B cell (primary cell): ENCODE results near the gene TMEM131. TPM values are rescaled to one million over a fixed set of nuclear protein-coding genes. Genes with fewer than 3 reads are reported as not detected.

ENCODE experiments used
- ATAC-seq: fragments of 200-7000 bp; cut with Tn5 transposase; one replicate; pipeline ENCODE4 v1.10.0; 2021; ENCODE audit warnings: low read depth, mild to moderate bottlenecking, moderate number of reproducible peaks, moderate library complexity
- CTCF ChIA-PET: fragments of 350-600 bp; sonication (Branson Sonifier 250); formaldehyde crosslinking; loops from one replicate; lab custom pipeline; 2021; ENCODE audit warnings: antibody characterized with exemption, inconsistent platforms; lab: Charles Lee
- POLR2A ChIA-PET: fragments of 350-600 bp; sonication (Branson Sonifier 250); formaldehyde crosslinking; loops from one replicate; lab custom pipeline; 2021; ENCODE audit warnings: antibody characterized with exemption; lab: Charles Lee
- DNase-seq: peaks from one replicate; pipeline ENCODE4 v3.0.0; 2013
- H2AFZ ChIP-seq: 2 replicates; pipeline ENCODE4 v1.6.1; 2012; ENCODE audit warnings: mild to moderate bottlenecking, low read depth, low read length; ENCODE audit not compliant: insufficient read depth, poor library complexity, severe bottlenecking
- H3K27ac ChIP-seq, 2 donors: 1 replicate in 1 of 2; 2 replicates in 1 of 2; pipeline ENCODE4 v1.5.1; 2012 to 2013; ENCODE audit warnings: low read length in 2 of 2, mild to moderate bottlenecking in 2 of 2, moderate library complexity in 1 of 2
- H3K27me3 ChIP-seq, 4 experiments: fragments of 200-600 bp in 1 of 4; sonication (generic) in 1 of 4; replicated peaks in 1 of 4; 1 replicate in 2 of 4; 2 replicates in 2 of 4; pipeline versions ENCODE4 v1.6.1 to v1.7.0; 2013 to 2016; ENCODE audit warnings: low read length in 3 of 4, mild to moderate bottlenecking in 2 of 4, mixed read lengths in 1 of 4, moderate library complexity in 1 of 4; ENCODE audit not compliant: insufficient read depth in 4 of 4, control insufficient read depth in 3 of 4; ENCODE audit errors: control extremely low read depth in 1 of 4
- H3K36me3 ChIP-seq, 2 experiments: replicated peaks in 1 of 2; 1 replicate in 1 of 2; 2 replicates in 1 of 2; pipeline versions ENCODE4 v1.6.1 to v1.7.1; 2013; ENCODE audit warnings: low read length in 1 of 2; ENCODE audit not compliant: insufficient read depth in 2 of 2, control insufficient read depth in 1 of 2; ENCODE audit errors: control extremely low read depth in 1 of 2, extremely low read depth in 1 of 2
- H3K4me1 ChIP-seq, 2 donors: fragments of 200-600 bp in 1 of 2; sonication (generic) in 1 of 2; 1 replicate in 1 of 2; 2 replicates in 1 of 2; pipeline versions ENCODE4 v1.5.1 to v1.6.1; 2013 to 2017; ENCODE audit warnings: low read length in 2 of 2; ENCODE audit not compliant: control insufficient read depth in 2 of 2, insufficient read depth in 2 of 2
- H3K4me2 ChIP-seq: replicated peaks from 2 replicates; pipeline ENCODE3; 2012; ENCODE audit warnings: mild to moderate bottlenecking, low read depth, low read length; ENCODE audit not compliant: poor library complexity, severe bottlenecking
- H3K4me3 ChIP-seq, 5 experiments: fragments of 200-600 bp in 1 of 5; sonication (generic) in 1 of 5; 1 replicate in 3 of 5; 2 replicates in 2 of 5; pipeline versions ENCODE4 v1.5.1 to v1.7.0; 2011 to 2016; ENCODE audit warnings: low read length in 4 of 5, mild to moderate bottlenecking in 4 of 5, low read depth in 2 of 5, control low read depth in 1 of 5, moderate library complexity in 1 of 5; ENCODE audit not compliant: insufficient read depth in 1 of 5; ENCODE audit errors: control extremely low read depth in 1 of 5, extremely low read depth in 1 of 5
- H3K79me2 ChIP-seq: fragments of 200-600 bp; sonication (generic); one replicate; pipeline ENCODE4 v1.6.0; 2016; ENCODE audit warnings: low read length; ENCODE audit not compliant: control insufficient read depth, insufficient read depth
- H3K9ac ChIP-seq: fragments of 200-600 bp; sonication (generic); 2 replicates; pipeline ENCODE4 v1.6.1; 2017; ENCODE audit warnings: mild to moderate bottlenecking, low read length, moderate library complexity
- H3K9me3 ChIP-seq, 3 donors: one replicate each; pipeline versions ENCODE4 v1.6.1 to v1.7.1; 2013; ENCODE audit warnings: low read length in 2 of 3; ENCODE audit not compliant: control insufficient read depth in 2 of 3, insufficient read depth in 1 of 3; ENCODE audit errors: control extremely low read depth in 1 of 3
- H4K20me1 ChIP-seq: 2 replicates; pipeline ENCODE4 v1.6.0; 2012; ENCODE audit warnings: mild to moderate bottlenecking, low read length; ENCODE audit not compliant: insufficient read depth, control insufficient read depth, poor library complexity, severe bottlenecking
- H3K27ac Mint-ChIP-seq: one replicate; pipeline ENCODE4 v1.8.0; 2021; ENCODE audit warnings: mixed read lengths
- H3K27me3 Mint-ChIP-seq: one replicate; pipeline ENCODE4 v1.8.0; 2021; ENCODE audit warnings: mixed read lengths
- H3K4me1 Mint-ChIP-seq: one replicate; pipeline ENCODE4 v1.8.0; 2021; ENCODE audit warnings: mixed read lengths
- H3K4me3 Mint-ChIP-seq: one replicate; pipeline ENCODE4 v1.8.0; 2021; ENCODE audit warnings: mixed read lengths
- H3K9me3 Mint-ChIP-seq: one replicate; pipeline ENCODE4 v1.8.0; 2022; ENCODE audit warnings: mixed read lengths; ENCODE audit not compliant: insufficient read depth
- CTCF ChIP-seq: fragments of 200-600 bp; IDR thresholded peaks from one replicate; pipeline ENCODE4 v1.8.0; 2022; ENCODE audit warnings: antibody characterized with exemption, mild to moderate bottlenecking
- EZH2 ChIP-seq: IDR thresholded peaks from 2 replicates; pipeline ENCODE4 v1.6.1; 2012; ENCODE audit warnings: borderline replicate concordance, low read depth, mild to moderate bottlenecking, moderate library complexity, low read length; ENCODE audit not compliant: insufficient read depth, poor library complexity, severe bottlenecking
- WGBS: methylation state at CpG from one replicate; pipeline ENCODE4 v1.1.5; 2013; ENCODE audit warnings: missing lambda C conversion rate; ENCODE audit not compliant: insufficient coverage; 5-methylcytosine and 5-hydroxymethylcytosine counted together
- intact Hi-C: fragments of 100-400 bp; cut with micrococcal nuclease; formaldehyde crosslinking; loops from one replicate; pipeline ENCODE4 v1.10.0; 2022
- polyA plus RNA-seq: library from polyadenylated mRNA; depleted of rRNA; stranded (reverse); fragments of >200 nt; gene quantifications from 2 replicates; pipeline ENCODE4 v1.2.3, GENCODE V29; 2012
- total RNA-seq, 2 donors: library from RNA; stranded (reverse); fragments of 120-200 nt in 1 of 2; gene quantifications; 1 replicate in 1 of 2; 2 replicates in 1 of 2; pipeline versions ENCODE4 v1.2.3 to v1.2.4, GENCODE V29; 2013 to 2022

TMEM131 gene
- total and polyA plus RNA-seq, 2 donors (not counting 1 experiment from before 2014, with no cell fraction given) = 24.3 to 101 TPM

- H3K4me1 ChIP-seq = no peaks in the 10 kb centered on the region
- H4K20me1 ChIP-seq = no peaks in the 10 kb centered on the region
- H3K36me3 ChIP-seq = no peaks in the 10 kb centered on the region
- H2AFZ ChIP-seq = no peak overlapping the region
- no peaks in the 10 kb centered on the region for H3K79me2 ChIP-seq
- no peaks in the 10 kb centered on the region for H3K4me1 Mint-ChIP-seq
- peaks cover 3% of the 10 kb centered on the region for H3K27me3 Mint-ChIP-seq
- H3K27me3 ChIP-seq = no peaks in the 10 kb centered on the region
- H3K9ac ChIP-seq = no peak overlapping the region
- POLR2A ChIA-PET = no interaction called here
- ATAC-seq = no peak
- no peak overlapping the region for H3K27ac ChIP-seq
- no peak overlapping the region for H3K27ac Mint-ChIP-seq
- DNase-seq = no peak
- CTCF ChIA-PET = no interaction called here
- no peak overlapping the region for H3K4me3 ChIP-seq
- no peak overlapping the region for H3K4me3 Mint-ChIP-seq
- no peak for TF ChIP-seq EZH2
- TF ChIP-seq CTCF = no peak
- intact Hi-C loops = no loop called here
- H3K9me3 ChIP-seq = peaks cover 0 to 11% (median 5%) of the 10 kb centered on the region in 3 donors
- no peak overlapping the region for H3K4me2 ChIP-seq
- no peaks in the 10 kb centered on the region for H3K9me3 Mint-ChIP-seq
- WGBS = 81% methylated on average over 8 of the region's 12 CpGs
Observed at GRCh38 chr2:97731274-97732020, 264.3 kb downstream of the TMEM131 start.

- no peaks in the 10 kb centered on the region for H4K20me1 ChIP-seq
- Mint-ChIP-seq H3K27ac (no peak overlapping the region), H3K27me3 (no peaks in the 10 kb centered on the region), H3K9me3 (no peaks in the 10 kb centered on the region), H3K4me1 (no peaks in the 10 kb centered on the region), H3K4me3 (no peak overlapping the region)
- ChIA-PET CTCF (interaction anchor here (0.8 to 2.1 kb wide), 2 partner anchors 10 to 22 kb away, joined by 3 to 9 read pairs; no protein-coding TSS in a partner anchor), POLR2A (interaction anchor here (0.7 kb wide), 1 partner anchor 72 kb away, joined by 9 read pairs; no protein-coding TSS in a partner anchor)
- no peak overlapping the region for H3K4me2 ChIP-seq
- no peak overlapping the region for H3K4me3 ChIP-seq
- no peak overlapping the region for H3K9ac ChIP-seq
- ATAC-seq = no peak
- no peaks in the 10 kb centered on the region for H3K36me3 ChIP-seq
- WGBS = no CpG with 5 or more reads among the region's 1 CpG
- no peaks in the 10 kb centered on the region for H3K4me1 ChIP-seq
- no peak overlapping the region for H2AFZ ChIP-seq
- H3K9me3 ChIP-seq = peaks cover 0 to 11% (median 5%) of the 10 kb centered on the region in 3 donors
- no peaks in the 10 kb centered on the region for H3K27me3 ChIP-seq
- TF ChIP-seq EZH2 (no peak), CTCF (no peak)
- no peak overlapping the region for H3K27ac ChIP-seq
- no peaks in the 10 kb centered on the region for H3K79me2 ChIP-seq
- DNase-seq = no peak
- intact Hi-C loops = no loop called here
Observed at GRCh38 chr2:97730245-97730644, 265.5 kb downstream of the TMEM131 start.
